Endothelial cell of umbilical vein (primary cell): ENCODE measurements around the gene GTSF1L. TPM values are rescaled to one million over a fixed set of nuclear protein-coding genes. Genes with fewer than 3 reads are reported as not detected.

Experiments used
- BruUV-seq: library from RNA; stranded (reverse); fragments of 400-500 nt; replicated peaks from 2 replicates; lab custom pipeline; 2021; lab: Mats Ljungman, UMichigan
- CTCF ChIA-PET: fragments of 300-600, 350-600 bp; sonication (Branson Sonifier 250); formaldehyde crosslinking; loops from one replicate; lab custom pipeline; 2021; ENCODE audit warnings: antibody characterized with exemption, inconsistent platforms; lab: Charles Lee
- POLR2A ChIA-PET: fragments of 300-600, 350-600 bp; sonication (Branson Sonifier 250); formaldehyde crosslinking; loops from one replicate; lab custom pipeline; 2021; ENCODE audit warnings: antibody characterized with exemption, inconsistent platforms; lab: Charles Lee
- DNase-seq: peaks from one replicate; pipeline ENCODE4 v3.0.0-alpha.2; 2011; ENCODE audit warnings: low read depth, low spot score
- FAIRE-seq: peaks from 2 replicates; lab custom pipeline; 2011; peaks lifted over from hg19 to GRCh38; lab: Jason Lieb, UNC
- H2AFZ ChIP-seq: 2 replicates; pipeline ENCODE4 v1.6.0; 2012; ENCODE audit warnings: low read depth, low read length, control low read depth, inconsistent platforms
- H3K27ac ChIP-seq: 2 replicates; pipeline ENCODE4 v1.5.1; 2011; ENCODE audit warnings: low read depth, mild to moderate bottlenecking, control low read depth, low read length, moderate library complexity; ENCODE audit not compliant: insufficient read depth
- H3K27me3 ChIP-seq, 2 experiments: 2 replicates each; pipeline versions ENCODE4 v1.6.0 to v1.6.1; 2011; ENCODE audit warnings: low read length in 2 of 2, mixed read lengths in 1 of 2; ENCODE audit not compliant: control insufficient read depth in 2 of 2, insufficient read depth in 2 of 2
- H3K36me3 ChIP-seq, 2 experiments: 2 replicates in 1 of 2; 3 replicates in 1 of 2; pipeline ENCODE4 v1.5.1; 2011; ENCODE audit warnings: low read length in 2 of 2, mild to moderate bottlenecking in 1 of 2, moderate library complexity in 1 of 2; ENCODE audit not compliant: control insufficient read depth in 2 of 2, insufficient read depth in 2 of 2; ENCODE audit errors: extremely low read depth in 1 of 2
- H3K4me1 ChIP-seq: 3 replicates; pipeline ENCODE4 v1.5.1; 2011; ENCODE audit warnings: mild to moderate bottlenecking, low read length; ENCODE audit not compliant: control insufficient read depth, insufficient read depth; ENCODE audit errors: extremely low read depth
- H3K4me2 ChIP-seq: 2 replicates; pipeline ENCODE4 v1.6.1; 2011; ENCODE audit warnings: low read length, control low read depth, mixed read lengths; ENCODE audit not compliant: insufficient read depth
- H3K4me3 ChIP-seq, 3 experiments: fragments of 200-600 bp in 1 of 3; sonication (generic), shearing (Covaris generic) in 1 of 3; replicated peaks in 1 of 3; 2 replicates each; pipeline ENCODE4 v1.5.1; 2011 to 2016; ENCODE audit warnings: control low read depth in 3 of 3, low read length in 3 of 3, mild to moderate bottlenecking in 2 of 3, inconsistent platforms in 1 of 3, low read depth in 1 of 3, moderate library complexity in 1 of 3; ENCODE audit not compliant: insufficient read depth in 1 of 3
- H3K79me2 ChIP-seq: 2 replicates; pipeline ENCODE4 v1.6.0; 2012; ENCODE audit warnings: low read length, inconsistent platforms; ENCODE audit not compliant: control insufficient read depth, insufficient read depth
- H3K9ac ChIP-seq: replicated peaks from 2 replicates; pipeline ENCODE3; 2011; ENCODE audit warnings: low read length, control low read depth; ENCODE audit not compliant: insufficient read depth; ENCODE audit errors: extremely low read depth
- H3K9me1 ChIP-seq: replicated peaks from 3 replicates; pipeline ENCODE4 v1.6.0; 2011; ENCODE audit warnings: mild to moderate bottlenecking, low read length; ENCODE audit not compliant: control insufficient read depth, insufficient read depth; ENCODE audit errors: extremely low read depth
- H3K9me3 ChIP-seq: replicated peaks from 2 replicates; pipeline ENCODE4 v1.5.1; 2012; ENCODE audit warnings: low read length, inconsistent platforms; ENCODE audit not compliant: control insufficient read depth, insufficient read depth
- H4K20me1 ChIP-seq: replicated peaks from 2 replicates; pipeline ENCODE3; 2011; ENCODE audit warnings: mild to moderate bottlenecking, low read length; ENCODE audit not compliant: control insufficient read depth, insufficient read depth; ENCODE audit errors: extremely low read depth
- EZH2 ChIP-seq: IDR thresholded peaks from 2 replicates; pipeline ENCODE4 v1.6.1; 2012; ENCODE audit warnings: borderline replicate concordance, low read depth, mild to moderate bottlenecking, moderate library complexity, low read length, inconsistent platforms; ENCODE audit not compliant: severe bottlenecking
- FOS ChIP-seq: IDR thresholded peaks from 2 replicates; pipeline ENCODE4 v1.6.1; 2011; ENCODE audit warnings: mild to moderate bottlenecking, low read length, moderate library complexity, borderline replicate concordance; ENCODE audit not compliant: insufficient read depth
- JUN ChIP-seq: IDR thresholded peaks from 2 replicates; pipeline ENCODE4 v1.6.1; 2011; ENCODE audit warnings: borderline replicate concordance, low read depth; ENCODE audit not compliant: insufficient read length, insufficient read depth
- MYC ChIP-seq: IDR thresholded peaks from one replicate; pipeline ENCODE4 v1.6.1; 2011; ENCODE audit warnings: mild to moderate bottlenecking, low read depth, low read length
- dilution Hi-C: fragments of 300-500 bp; cut with MboI; formaldehyde crosslinking; loops from one replicate; pipeline ENCODE4 v1.15.0; 2019; ENCODE audit warnings: low sequenced_read_pairs; ENCODE audit not compliant: extremely low pct_ligation_motif_present
- intact Hi-C: fragments of 100-400 bp; cut with micrococcal nuclease; formaldehyde crosslinking; loops from one replicate; pipeline ENCODE4 v1.10.0; 2022
- polyA plus RNA-seq, 4 experiments: library from polyadenylated mRNA; depleted of rRNA in 3 of 4; stranded (reverse) in 3 of 4; unstranded in 1 of 4; fragments of >200 nt; gene quantifications; 2 replicates each; pipeline versions ENCODE4 v1.2.1 to v1.2.3, GENCODE V29; 2011 to 2012; ENCODE audit warnings: missing spikeins in 1 of 4
- total RNA-seq: library from RNA; stranded (reverse); gene quantifications from 2 replicates; pipeline ENCODE4 v1.2.3, GENCODE V29; 2021
- TF ChIP-seq, protein P1 (sequence below): IDR thresholded peaks from 2 replicates; pipeline ENCODE4 v1.6.1; 2011; ENCODE audit not compliant: insufficient read depth, insufficient read length
- TF ChIP-seq, protein P2 (sequence below), 2 donors: IDR thresholded peaks; 1 replicate in 1 of 2; 2 replicates in 1 of 2; pipeline ENCODE4 v1.5.1; 2011; ENCODE audit warnings: low read length in 2 of 2, mild to moderate bottlenecking in 2 of 2, moderate library complexity in 2 of 2, control low read depth in 1 of 2, inconsistent platforms in 1 of 2, low read depth in 1 of 2; ENCODE audit not compliant: insufficient read depth in 1 of 2; ENCODE audit errors: extremely low read depth in 1 of 2

GTSF1L gene
- total and polyA plus RNA-seq, 2 donors (not counting 3 experiments of a cell fraction or from before 2014, with no cell fraction given), result not detected

DNA sequence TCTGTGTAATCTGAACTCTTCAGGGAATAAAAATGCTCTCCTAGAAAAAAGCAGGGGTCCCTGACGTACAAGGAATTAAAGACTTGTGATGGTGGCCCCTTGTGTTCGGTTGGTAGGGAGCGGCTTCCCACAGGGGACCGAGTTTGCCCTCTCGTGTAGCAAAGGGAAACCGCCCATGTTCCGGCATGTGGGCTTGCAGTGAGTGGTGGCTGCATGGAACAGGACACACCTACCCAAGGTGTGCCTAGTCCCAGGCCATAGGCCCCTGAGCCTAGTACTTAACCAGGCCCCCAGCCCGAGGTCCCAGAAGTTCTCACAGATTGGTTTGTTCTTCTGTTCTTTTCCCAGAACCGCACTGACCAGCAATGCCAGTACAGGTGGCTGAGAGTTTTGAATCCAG, 44.4 kb downstream of the GTSF1L start:
- H3K4me2 ChIP-seq, result no peak overlapping the region
- H2AFZ ChIP-seq, result no peak overlapping the region
- ChIA-PET CTCF (interaction anchor here (2.5 kb wide), 1 partner anchor 10 kb away, joined by 9 read pairs; no protein-coding TSS in a partner anchor), POLR2A (interaction anchor here (0.6 kb wide), 1 partner anchor 15 kb away, joined by 3 read pairs; no protein-coding TSS in a partner anchor)
- TF ChIP-seq, protein P1, sequence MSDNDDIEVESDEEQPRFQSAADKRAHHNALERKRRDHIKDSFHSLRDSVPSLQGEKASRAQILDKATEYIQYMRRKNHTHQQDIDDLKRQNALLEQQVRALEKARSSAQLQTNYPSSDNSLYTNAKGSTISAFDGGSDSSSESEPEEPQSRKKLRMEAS, result no peak
- TF ChIP-seq FOS (no peak), EZH2 (no peak), MYC (no peak), JUN (no peak)
- TF ChIP-seq, protein P2, sequence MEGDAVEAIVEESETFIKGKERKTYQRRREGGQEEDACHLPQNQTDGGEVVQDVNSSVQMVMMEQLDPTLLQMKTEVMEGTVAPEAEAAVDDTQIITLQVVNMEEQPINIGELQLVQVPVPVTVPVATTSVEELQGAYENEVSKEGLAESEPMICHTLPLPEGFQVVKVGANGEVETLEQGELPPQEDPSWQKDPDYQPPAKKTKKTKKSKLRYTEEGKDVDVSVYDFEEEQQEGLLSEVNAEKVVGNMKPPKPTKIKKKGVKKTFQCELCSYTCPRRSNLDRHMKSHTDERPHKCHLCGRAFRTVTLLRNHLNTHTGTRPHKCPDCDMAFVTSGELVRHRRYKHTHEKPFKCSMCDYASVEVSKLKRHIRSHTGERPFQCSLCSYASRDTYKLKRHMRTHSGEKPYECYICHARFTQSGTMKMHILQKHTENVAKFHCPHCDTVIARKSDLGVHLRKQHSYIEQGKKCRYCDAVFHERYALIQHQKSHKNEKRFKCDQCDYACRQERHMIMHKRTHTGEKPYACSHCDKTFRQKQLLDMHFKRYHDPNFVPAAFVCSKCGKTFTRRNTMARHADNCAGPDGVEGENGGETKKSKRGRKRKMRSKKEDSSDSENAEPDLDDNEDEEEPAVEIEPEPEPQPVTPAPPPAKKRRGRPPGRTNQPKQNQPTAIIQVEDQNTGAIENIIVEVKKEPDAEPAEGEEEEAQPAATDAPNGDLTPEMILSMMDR (IDR thresholded peaks at IDR 0.05; ENCODE audit: extremely low read depth in 1 of 2, insufficient read depth in 1 of 2, low read depth in 1 of 2, low read length in 2 of 2), result no peak
- H3K9me1 ChIP-seq, result no peaks in the 10 kb centered on the region
- H3K27ac ChIP-seq, result no peak overlapping the region
- H3K4me3 ChIP-seq, result no peak overlapping the region
- peaks cover 0 to 3% of the 10 kb centered on the region in 2 experiments for H3K36me3 ChIP-seq
- no peak for FAIRE-seq
- peaks cover 3% of the 10 kb centered on the region for H3K79me2 ChIP-seq
- no TSS peak for BruUV-seq
- no peaks in the 10 kb centered on the region for H3K27me3 ChIP-seq
- no peak overlapping the region for H3K9ac ChIP-seq
- H3K4me1 ChIP-seq, result no peaks in the 10 kb centered on the region
- H4K20me1 ChIP-seq, result no peaks in the 10 kb centered on the region
- DNase-seq, result no peak
- no peaks in the 10 kb centered on the region for H3K9me3 ChIP-seq
- intact Hi-C loops (no loop called here), dilution Hi-C loops (no loop called here)
